Hypothalamus (tissue), 51 donors: ENCODE results near the gene C9orf40.

Experiments used
- DNase-seq, 51 donors: peaks; one replicate each; lab custom pipeline; 2025; lab: John Stamatoyannopoulos, UW

Gene C9orf40

DNA sequence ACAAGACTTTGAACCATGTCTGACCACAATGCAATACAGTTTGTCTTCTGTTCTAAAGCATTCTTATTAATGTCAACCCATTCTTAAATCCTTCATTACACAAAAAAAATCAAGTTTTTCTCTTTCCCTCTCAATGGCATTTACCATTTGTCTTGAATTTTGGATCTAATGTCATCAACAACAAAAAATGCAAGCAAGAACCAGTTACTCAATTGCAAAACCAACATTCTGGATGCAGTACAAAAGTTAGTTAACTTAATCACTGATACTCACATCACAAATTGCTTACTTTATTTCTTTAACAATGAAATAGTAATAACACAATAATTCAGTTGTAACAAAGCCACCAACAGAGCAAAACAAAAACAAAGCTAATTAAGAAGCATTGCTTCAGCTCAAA is 6.0 kb downstream of the C9orf40 start:
- DNase-seq, result no peak

DNA sequence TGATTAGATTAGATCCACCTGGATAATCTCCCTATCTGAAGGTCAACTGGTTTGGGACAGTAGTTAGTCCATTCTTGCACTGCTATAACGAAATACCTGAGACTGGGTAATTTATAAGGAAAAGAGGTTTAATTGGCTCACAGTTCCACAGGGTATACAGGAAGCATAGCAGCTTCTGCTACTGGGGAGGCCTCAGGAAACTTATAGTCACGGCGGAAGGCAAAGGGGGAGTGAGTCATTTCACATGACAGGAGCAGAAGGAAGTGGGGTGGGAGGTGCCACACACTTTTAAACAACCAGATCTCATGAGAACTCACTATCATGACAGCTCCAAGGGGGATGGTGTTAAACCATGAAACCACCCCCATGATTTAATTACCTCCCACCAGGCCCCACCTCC is 9.9 kb downstream of the C9orf40 start:
- DNase-seq, result no peak

GRCh38 chr9:74940600-74940999 is 12.1 kb downstream of the C9orf40 start:
- DNase-seq, result no peak

DNA sequence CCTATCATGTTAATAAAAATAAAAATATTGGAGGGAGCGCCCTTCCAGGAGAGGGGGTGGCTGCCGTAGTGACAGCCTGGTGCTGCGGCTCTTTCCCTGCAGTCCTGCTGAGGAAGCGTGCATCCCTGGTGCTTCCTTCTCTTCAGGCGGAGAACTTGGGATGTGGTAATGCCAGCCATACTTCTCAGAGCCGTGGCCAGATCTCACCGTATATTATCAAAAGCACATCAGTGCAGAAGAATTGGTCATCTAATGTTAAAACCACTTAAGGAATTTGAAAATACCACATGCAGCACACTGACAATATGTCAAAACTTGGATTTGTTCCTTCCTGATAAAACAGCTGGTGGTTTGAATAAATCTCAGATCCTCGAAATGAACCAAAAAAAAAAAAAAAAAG is 17.7 kb downstream of the C9orf40 start:
- no peak for DNase-seq

DNA sequence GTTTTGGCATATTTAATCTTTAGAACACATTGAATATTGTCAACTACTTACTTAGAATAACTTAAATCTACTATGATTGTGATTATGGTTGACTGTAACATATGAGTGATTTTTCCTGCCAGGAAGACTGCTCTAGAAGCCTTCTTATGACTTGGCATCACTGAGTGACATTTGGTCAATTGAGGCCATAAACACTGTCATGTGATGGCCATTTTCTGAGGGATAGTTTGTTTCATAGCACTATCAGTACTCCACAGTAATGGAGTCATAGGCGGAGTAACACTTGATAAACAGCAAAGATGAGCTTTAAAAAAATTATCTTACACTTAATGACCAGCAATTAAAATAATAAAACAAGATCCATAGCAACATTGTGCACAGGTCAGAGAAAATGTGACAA is 31.0 kb downstream of the C9orf40 start:
- DNase-seq, result no peak

DNA sequence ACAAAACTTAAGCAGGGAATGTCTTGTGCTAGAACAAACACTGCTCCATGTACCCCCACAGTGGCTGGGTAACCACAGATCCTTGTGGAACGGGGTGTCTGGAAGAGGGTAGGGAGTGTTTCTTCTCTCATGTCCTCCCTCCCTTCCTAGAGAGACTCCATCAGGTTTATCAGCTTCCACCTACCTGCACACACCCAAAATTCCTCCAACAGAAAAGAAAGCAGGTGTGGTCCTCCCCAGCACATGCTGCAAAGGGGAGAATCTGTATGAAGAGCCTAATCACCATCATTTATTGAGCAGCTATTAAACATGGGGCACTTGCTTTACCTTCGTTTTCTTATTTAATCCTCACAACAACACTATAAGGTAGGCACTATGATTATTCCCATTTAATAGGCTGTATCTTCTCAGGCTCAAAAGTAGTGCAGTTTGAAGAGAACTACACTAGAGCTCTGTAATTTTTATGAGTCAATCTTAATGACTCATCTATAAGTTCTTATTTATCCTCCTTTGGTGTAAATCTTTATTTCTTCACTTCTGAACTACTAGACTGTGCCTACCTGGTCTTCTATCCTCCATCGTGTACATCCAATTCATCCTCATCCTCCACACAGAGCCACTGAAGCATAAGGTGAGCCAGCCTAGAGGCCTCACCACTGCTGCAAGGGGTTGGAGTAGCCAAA is 31.6 kb downstream of the C9orf40 start:
- no peak for DNase-seq

- DNase-seq, result no peak
Measured at GRCh38 chr9:74910036-74910435, 42.7 kb downstream of the C9orf40 start.

- no peak for DNase-seq
Measured at GRCh38 chr9:74908665-74909064, 44.0 kb downstream of the C9orf40 start.

DNA sequence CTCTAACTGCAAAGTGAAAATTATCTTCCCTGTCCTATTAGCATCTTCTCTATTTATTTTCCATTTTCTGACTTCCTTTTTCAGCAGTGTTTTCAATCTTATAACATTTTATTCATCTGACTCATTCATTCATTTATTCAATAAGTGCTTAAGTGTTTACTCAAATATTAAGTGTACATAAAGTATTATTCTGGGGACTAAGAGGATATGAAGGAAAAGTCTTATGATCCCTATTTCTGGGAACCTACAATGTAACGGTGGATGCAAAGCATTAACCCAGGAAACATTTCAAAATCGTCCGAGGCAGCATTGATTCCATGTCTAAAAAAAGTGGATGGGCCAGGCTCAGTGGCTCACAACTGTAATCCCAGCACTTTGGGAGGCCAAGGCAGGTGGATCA is 45.6 kb downstream of the C9orf40 start:
- no peak for DNase-seq

DNA sequence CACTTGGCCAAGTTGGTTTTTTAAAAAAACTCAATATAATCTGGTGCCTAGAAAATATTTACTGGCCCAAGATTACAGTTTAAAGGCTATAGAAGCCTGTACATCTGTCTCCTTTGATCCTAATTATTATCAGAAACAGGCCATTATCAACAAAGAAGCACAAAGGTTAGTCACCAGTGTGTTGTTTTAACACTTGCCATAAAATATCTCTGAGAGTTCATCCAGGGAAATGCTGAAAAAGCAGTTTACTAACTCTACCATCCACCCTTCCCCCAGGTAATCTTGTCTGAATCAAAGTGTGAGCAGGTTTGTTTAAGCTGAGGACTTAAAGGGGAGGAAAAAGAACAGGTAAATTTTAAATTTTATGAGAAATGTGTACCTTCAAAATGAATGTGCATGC is 51.7 kb downstream of the C9orf40 start:
- no peak for DNase-seq
